GM12878 (cell line): ENCODE results near the gene SLC6A7. TPM values are rescaled to one million over a fixed set of nuclear protein-coding genes. Genes with fewer than 3 reads are reported as not detected.

Experiments
- CTCF ChIP-seq, 3 experiments: IDR thresholded peaks in 2 of 3; conservative IDR thresholded peaks in 1 of 3; 2 replicates each; pipeline ENCODE4 v1.5.1; 2011; ENCODE audit warnings: low read depth in 3 of 3, low read length in 3 of 3, mild to moderate bottlenecking in 3 of 3, control low read depth in 2 of 3, moderate library complexity in 2 of 3, inconsistent platforms in 1 of 3, mixed read lengths in 1 of 3; ENCODE audit not compliant: control insufficient read depth in 2 of 3, insufficient read depth in 1 of 3; ENCODE audit errors: extremely low read depth in 1 of 3
- FOXM1 ChIP-seq: IDR thresholded peaks from 2 replicates; pipeline ENCODE4 v1.6.1; 2012; ENCODE audit warnings: low read depth, mild to moderate bottlenecking, inconsistent platforms, low read length, moderate library complexity
- GATAD2B ChIP-seq: fragments of 450-650 bp; conservative IDR thresholded peaks from 2 replicates; pipeline ENCODE4 v1.6.1; 2017; ENCODE audit warnings: low read depth, mild to moderate bottlenecking, moderate library complexity
- JUNB ChIP-seq: IDR thresholded peaks from 2 replicates; pipeline ENCODE4 v1.6.1; 2016; ENCODE audit warnings: antibody characterized with exemption, mild to moderate bottlenecking
- MYC ChIP-seq: IDR thresholded peaks from 2 replicates; pipeline ENCODE4 v1.6.1; 2011; ENCODE audit warnings: mild to moderate bottlenecking, low read length, moderate library complexity, inconsistent platforms; ENCODE audit not compliant: insufficient read depth, insufficient replicate concordance, insufficient read length, severe bottlenecking
- POLR2A ChIP-seq: IDR thresholded peaks from 2 replicates; pipeline ENCODE4 v1.6.1; 2011; ENCODE audit warnings: low read depth, mild to moderate bottlenecking, low read length
- RAD21 ChIP-seq: IDR thresholded peaks from 2 replicates; pipeline ENCODE4 v1.6.1; 2011; ENCODE audit warnings: mild to moderate bottlenecking, low read depth, low read length, moderate library complexity; ENCODE audit not compliant: insufficient read depth
- RAD51 ChIP-seq: fragments of 450-650 bp; IDR thresholded peaks from 2 replicates; pipeline ENCODE4 v1.6.1; 2016; ENCODE audit warnings: moderate library complexity, mild to moderate bottlenecking, inconsistent platforms
- STAT1 ChIP-seq: fragments of 450-650 bp; conservative IDR thresholded peaks from 2 replicates; pipeline ENCODE4 v1.6.1; 2014; ENCODE audit warnings: antibody characterized with exemption, mild to moderate bottlenecking
- SUPT20H ChIP-seq: IDR thresholded peaks from 2 replicates; pipeline ENCODE4 v1.6.1; 2011; ENCODE audit warnings: low read depth, mild to moderate bottlenecking, low read length, moderate library complexity, borderline replicate concordance; ENCODE audit not compliant: control insufficient read depth
- WRNIP1 ChIP-seq: IDR thresholded peaks from 2 replicates; pipeline ENCODE4 v1.6.1; 2011; ENCODE audit warnings: low read depth, low read length, improper control_type of control experiment, borderline replicate concordance
- YY1 ChIP-seq: IDR thresholded peaks from 2 replicates; pipeline ENCODE4 v1.6.1; 2011; ENCODE audit warnings: low read depth, mild to moderate bottlenecking, low read length
- ZBTB33 ChIP-seq: fragments of 450-650 bp; IDR thresholded peaks from 2 replicates; pipeline ENCODE4 v1.6.1; 2017; ENCODE audit warnings: mild to moderate bottlenecking
- ZNF687 ChIP-seq: fragments of 450-650 bp; IDR thresholded peaks from 2 replicates; pipeline ENCODE4 v1.6.1; 2017; ENCODE audit warnings: mild to moderate bottlenecking, moderate library complexity
- polyA plus RNA-seq, 11 experiments: library from polyadenylated mRNA; depleted of rRNA in 4 of 11; unstranded in 6 of 11; stranded (reverse) in 5 of 11; fragments of >200 nt; fragmentation: Nextera tagmentation in 4 of 11; fragmentation: Illumina TruSeq in 1 of 11; extraction: Ambion mirVana in 4 of 11; extraction: Trizol in 1 of 11; gene quantifications; 1 replicate in 1 of 11; 2 replicates in 10 of 11; pipeline versions ENCODE4 v1.2.1 to v1.2.3, GENCODE V29; 2011 to 2016; ENCODE audit warnings: inconsistent platforms in 2 of 11, missing spikeins in 2 of 11, low read depth in 1 of 11
- total RNA-seq, 4 experiments: library from RNA; depleted of rRNA in 3 of 4; stranded (reverse); fragments of >200 nt in 3 of 4; fragmentation: Illumina TruSeq in 1 of 4; extraction: Trizol in 1 of 4; gene quantifications; 2 replicates each; pipeline versions ENCODE4 v1.2.1 to v1.2.3, GENCODE V29; 2013 to 2021
- TF ChIP-seq, protein P1 (sequence below): fragments of 450-650 bp; IDR thresholded peaks from 2 replicates; pipeline ENCODE4 v1.6.1; 2018; ENCODE audit warnings: mild to moderate bottlenecking, low read depth, moderate library complexity; ENCODE audit not compliant: partially characterized antibody

Gene SLC6A7
- total and polyA plus RNA-seq, 10 of the 15 experiments (the other 5 are each of a cell fraction or from before 2014, with no cell fraction given) = 0.01 to 0.15 (median 0.06) TPM; not detected in 7

GRCh38 chr5:150161242-150162141 lies 28.4 kb upstream of the SLC6A7 start (continued):
- TF ChIP-seq FOXM1 (no peak), STAT1 (0 out of 2 replicates have a peak, but pooled peaks have one; percentile 42), YY1 (0 out of 2 replicates have a peak, but pooled peaks have one; percentile 31), WRNIP1 (no peak), JUNB (no peak), RAD21 (peak; percentile 78), MYC (no peak), ZBTB33 (no peak), SUPT20H (no peak), GATAD2B (peak; percentile 54; the same call in 1 of the 2 replicates), ZNF687 (no peak), POLR2A (no peak), RAD51 (no peak), CTCF (IDR thresholded peaks at IDR 0.05 in 2 of 3, conservative IDR thresholded peaks at IDR 0.05 in 1 of 3; ENCODE audit: control insufficient read depth in 2 of 3, extremely low read depth in 1 of 3, insufficient read depth in 1 of 3, low read depth in 3 of 3, low read length in 3 of 3) (peak; percentile 93 to 99 (median 93))
- TF ChIP-seq, protein P1, sequence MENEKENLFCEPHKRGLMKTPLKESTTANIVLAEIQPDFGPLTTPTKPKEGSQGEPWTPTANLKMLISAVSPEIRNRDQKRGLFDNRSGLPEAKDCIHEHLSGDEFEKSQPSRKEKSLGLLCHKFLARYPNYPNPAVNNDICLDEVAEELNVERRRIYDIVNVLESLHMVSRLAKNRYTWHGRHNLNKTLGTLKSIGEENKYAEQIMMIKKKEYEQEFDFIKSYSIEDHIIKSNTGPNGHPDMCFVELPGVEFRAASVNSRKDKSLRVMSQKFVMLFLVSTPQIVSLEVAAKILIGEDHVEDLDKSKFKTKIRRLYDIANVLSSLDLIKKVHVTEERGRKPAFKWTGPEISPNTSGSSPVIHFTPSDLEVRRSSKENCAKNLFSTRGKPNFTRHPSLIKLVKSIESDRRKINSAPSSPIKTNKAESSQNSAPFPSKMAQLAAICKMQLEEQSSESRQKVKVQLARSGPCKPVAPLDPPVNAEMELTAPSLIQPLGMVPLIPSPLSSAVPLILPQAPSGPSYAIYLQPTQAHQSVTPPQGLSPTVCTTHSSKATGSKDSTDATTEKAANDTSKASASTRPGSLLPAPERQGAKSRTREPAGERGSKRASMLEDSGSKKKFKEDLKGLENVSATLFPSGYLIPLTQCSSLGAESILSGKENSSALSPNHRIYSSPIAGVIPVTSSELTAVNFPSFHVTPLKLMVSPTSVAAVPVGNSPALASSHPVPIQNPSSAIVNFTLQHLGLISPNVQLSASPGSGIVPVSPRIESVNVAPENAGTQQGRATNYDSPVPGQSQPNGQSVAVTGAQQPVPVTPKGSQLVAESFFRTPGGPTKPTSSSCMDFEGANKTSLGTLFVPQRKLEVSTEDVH = no peak
